ENCODE data around the gene KIF1B.

DNA sequence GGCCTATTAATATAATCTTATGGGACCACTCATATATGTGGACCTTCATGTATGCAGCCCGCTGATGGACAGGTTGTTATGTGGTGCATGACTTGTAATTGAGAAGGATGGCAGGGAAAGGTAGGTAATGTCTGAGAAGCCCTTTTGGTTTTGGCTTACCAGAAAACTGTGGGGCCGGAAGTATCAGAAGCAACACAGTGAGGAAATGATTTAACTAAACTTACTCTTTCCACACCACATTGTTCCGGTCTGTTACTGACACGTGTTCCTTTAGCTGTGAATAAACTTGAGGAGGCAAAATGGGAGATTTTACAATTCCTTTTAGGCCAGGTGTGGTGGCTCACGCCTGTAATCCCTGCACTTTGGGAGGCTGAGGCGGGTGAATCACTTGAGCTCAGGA is 32.4 kb downstream of the KIF1B start:
- TF ChIP-seq, protein P1, sequence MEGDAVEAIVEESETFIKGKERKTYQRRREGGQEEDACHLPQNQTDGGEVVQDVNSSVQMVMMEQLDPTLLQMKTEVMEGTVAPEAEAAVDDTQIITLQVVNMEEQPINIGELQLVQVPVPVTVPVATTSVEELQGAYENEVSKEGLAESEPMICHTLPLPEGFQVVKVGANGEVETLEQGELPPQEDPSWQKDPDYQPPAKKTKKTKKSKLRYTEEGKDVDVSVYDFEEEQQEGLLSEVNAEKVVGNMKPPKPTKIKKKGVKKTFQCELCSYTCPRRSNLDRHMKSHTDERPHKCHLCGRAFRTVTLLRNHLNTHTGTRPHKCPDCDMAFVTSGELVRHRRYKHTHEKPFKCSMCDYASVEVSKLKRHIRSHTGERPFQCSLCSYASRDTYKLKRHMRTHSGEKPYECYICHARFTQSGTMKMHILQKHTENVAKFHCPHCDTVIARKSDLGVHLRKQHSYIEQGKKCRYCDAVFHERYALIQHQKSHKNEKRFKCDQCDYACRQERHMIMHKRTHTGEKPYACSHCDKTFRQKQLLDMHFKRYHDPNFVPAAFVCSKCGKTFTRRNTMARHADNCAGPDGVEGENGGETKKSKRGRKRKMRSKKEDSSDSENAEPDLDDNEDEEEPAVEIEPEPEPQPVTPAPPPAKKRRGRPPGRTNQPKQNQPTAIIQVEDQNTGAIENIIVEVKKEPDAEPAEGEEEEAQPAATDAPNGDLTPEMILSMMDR (IDR thresholded peaks at IDR 0.05) = no peak
- TF ChIP-seq EZH2 (IDR thresholded peaks at IDR 0.05; ENCODE audit: borderline replicate concordance, insufficient read depth, low read depth, low read length, poor library complexity, severe bottlenecking) = no peak

Data from B cell (primary cell).